HG03520 (cell line): ENCODE measurements around the gene IQGAP3.

Experiments used
- ATAC-seq: cut with Tn5 transposase; IDR thresholded peaks from one replicate; pipeline ENCODE4 v1.9.1; 2021; ENCODE audit warnings: mild to moderate bottlenecking, moderate library complexity; ENCODE audit not compliant: unreplicated experiment

Gene IQGAP3

DNA sequence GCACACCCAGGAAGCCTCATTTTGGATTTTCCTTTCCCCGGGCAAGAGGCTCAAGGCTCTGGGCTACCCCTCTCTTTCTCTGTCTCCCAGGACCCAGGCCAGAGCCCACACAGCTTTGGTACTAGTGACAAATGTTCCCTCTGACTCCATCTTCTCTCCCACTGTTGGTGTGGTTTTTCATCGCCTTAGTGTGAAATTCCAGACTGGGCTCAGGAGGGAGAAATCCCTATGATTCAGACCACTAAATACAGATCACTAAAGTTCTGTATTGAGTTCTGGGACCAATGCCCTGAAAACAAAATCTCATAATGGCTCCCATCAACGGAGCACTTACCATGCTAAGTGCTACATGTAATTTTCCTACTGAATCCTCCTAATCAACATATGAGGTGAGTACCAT, 26.1 kb downstream of the IQGAP3 start:
- ATAC-seq = no peak

DNA sequence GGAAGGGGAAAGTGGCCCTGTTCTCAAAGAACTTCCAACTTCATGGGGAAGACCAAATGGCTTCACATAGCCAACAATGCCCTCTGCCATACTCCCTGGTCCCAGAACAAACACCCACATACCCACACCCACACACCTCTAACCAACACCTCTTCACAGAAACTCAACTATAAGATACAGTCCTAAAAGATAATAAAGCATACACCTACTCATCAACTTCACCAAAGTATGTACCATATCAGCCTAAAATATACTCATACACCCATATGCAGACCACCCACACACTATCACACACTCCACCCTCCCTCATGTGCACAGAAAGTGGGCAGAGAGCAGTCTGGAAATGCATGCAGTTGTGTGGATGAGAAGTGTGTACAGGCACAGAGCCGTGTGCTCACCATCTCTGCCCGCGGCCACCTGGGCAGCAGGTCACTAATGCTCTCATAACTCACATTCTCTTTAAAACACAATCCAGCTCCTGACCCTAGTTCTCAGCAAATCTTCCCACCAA, 27.7 kb downstream of the IQGAP3 start:
- no peak for ATAC-seq

DNA sequence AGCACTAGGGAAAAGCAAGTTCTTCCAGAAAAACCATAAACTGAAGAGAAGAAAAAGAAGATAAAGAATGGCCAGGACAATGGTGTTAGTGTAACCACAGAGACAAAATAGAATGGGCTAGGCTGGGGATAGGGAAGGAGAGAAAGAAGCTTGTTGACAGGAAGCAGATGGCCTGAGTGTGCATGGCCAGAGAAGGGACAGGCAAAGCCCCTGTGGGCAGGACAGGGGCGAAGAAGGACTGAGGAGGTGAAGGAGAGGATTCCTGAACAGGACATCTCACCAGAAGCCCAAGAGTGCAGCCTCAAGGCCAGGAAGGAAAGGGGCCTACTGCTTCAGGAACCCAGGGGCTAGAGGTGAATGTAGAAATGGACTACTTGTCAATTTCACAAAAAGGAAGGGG, 29.3 kb downstream of the IQGAP3 start:
- ATAC-seq = no peak

DNA sequence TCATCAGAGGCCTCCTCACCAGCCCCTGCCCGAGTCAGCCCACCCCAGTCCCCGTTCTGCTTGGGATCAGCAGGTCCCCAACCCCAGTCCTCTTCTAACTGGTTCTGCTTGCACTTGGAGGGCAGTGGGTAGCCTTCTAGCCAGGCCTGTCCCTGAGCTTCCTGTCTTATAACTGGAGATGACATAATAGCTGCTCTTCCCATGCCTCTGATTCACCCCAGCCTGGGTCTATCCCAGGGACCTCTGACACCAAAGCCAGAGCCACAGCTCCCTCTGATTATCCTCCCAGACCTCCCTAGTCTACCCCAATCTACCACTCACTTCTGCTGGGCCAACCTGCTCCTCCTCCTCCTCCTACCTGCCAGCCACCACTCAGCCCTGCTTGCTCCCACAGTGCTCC, 31.4 kb downstream of the IQGAP3 start:
- no peak for ATAC-seq

- no peak for ATAC-seq
Observed at GRCh38 chr1:156539818-156540355, 32.5 kb downstream of the IQGAP3 start.

DNA sequence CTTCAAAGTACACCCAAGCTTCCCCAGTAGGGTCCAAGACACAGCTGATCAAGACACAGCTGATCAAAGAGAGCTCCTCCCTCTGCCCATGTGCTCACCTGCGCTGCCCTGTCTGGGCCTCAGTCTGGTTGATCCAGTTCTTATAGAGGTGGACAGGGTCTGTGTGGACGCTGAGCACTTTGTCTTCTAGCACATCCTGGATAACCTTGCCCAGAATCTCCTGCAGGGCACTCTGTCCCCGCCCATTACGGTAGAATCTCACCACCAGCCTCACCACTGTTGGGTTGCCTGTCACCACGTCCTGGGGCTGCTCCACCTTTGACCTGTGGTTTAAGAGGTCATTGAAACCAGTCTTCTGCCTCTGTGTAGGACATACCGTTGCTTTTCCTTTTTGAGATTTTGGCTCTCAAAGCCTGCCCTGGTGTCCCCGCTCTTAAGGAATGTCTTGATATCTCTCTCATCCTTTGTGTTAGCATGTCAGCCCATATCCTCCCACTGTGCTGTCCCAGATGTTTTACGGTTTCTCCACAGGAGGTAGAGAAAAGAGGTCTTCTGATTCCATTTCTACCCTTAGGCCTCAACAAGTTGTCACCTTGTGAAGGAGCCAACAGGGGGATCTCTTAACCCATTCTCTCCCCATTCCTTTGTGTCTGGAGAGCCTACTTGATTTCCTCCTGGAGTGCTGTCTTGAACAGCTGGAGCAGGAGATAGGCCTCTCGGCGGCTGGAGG, 33.5 kb downstream of the IQGAP3 start:
- ATAC-seq = no peak

DNA sequence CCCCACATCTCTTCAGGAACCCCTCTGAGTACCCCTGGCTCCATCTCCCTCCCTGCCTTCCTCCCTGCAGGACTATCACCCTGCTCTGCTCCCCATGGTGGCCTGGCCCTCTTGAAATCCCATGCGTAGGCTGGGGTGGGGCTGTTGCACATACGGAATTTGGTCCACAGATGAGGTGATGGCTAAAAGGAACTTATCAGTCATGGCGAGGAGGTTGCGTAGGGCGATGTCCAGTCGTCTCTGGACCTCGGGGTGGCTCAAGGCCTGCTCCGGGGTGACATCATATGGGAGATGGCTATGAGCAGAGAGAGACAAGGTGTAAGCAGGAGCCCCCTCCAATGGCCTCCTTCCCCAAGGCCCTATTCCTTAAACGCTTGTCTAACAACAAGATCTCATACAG, 35.3 kb downstream of the IQGAP3 start:
- no peak for ATAC-seq

- no peak for ATAC-seq
Observed at GRCh38 chr1:156534424-156535060, 37.8 kb downstream of the IQGAP3 start.

GRCh38 chr1:156533568-156534220, 38.7 kb downstream of the IQGAP3 start:
- ATAC-seq = no peak

- no peak for ATAC-seq
Observed at GRCh38 chr1:156532374-156532773, 40.0 kb downstream of the IQGAP3 start.

GRCh38 chr1:156530006-156530405, 42.4 kb downstream of the IQGAP3 start:
- no peak for ATAC-seq

GRCh38 chr1:156528875-156529425, 43.4 kb downstream of the IQGAP3 start:
- no peak for ATAC-seq

GRCh38 chr1:156528231-156528630, 44.1 kb downstream of the IQGAP3 start:
- ATAC-seq = no peak

DNA sequence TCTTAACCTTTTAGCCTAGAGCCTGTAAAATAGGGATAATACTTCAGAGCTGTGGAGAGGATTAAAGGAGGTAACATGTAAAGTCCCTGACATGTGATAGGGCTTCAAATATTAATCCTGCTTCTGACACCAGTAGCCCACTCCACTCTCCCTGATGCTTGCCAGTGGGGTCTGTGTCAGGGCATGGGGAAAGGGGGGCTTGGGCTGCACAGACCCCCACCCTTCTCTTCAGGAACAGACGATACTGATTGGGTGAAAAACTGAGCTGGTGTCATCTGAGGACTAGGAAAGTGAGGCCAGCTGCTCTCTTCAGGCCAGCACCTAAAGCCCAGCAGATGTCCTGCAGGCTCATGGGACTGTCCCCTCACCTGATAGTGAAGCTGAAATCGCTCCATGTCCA, 44.8 kb downstream of the IQGAP3 start:
- no peak for ATAC-seq

GRCh38 chr1:156525856-156526489, 46.4 kb downstream of the IQGAP3 start:
- ATAC-seq = no peak

GRCh38 chr1:156525071-156525501, 47.3 kb downstream of the IQGAP3 start:
- no peak for ATAC-seq

- ATAC-seq = no peak
Observed at GRCh38 chr1:156524481-156524869, 47.9 kb downstream of the IQGAP3 start.

DNA sequence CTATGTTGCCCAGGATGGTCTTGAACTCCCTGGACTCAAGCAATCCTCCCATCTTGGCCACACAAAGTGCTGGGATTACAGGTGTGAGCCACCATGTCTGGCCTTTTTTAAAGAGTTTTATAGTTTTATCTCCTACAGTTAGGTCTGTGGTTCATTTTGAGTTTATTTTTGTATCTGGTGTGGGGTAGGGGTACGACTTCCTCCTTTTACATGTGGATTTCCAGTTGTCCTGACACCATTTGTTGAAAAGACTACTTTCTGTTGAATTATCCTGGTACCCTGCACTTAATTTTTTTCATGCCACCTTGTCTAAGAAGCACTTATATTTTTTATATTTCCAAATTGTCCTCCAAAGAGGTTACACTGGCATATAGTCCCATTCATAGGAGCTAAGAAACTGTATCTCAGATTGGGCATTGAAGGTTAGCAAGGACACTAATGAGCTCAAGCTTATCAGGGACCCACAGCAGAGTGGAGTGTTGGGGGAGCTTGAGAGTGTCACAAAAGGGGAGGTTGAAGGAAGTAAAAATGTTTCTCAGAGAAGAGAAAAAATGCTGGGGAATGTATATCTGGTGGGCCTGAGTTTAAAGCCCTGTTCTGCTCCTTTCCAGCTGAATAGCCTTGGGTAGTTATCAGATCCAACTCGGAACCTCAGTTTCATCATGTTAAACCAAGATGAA, 48.4 kb downstream of the IQGAP3 start:
- ATAC-seq = no peak

- no peak for ATAC-seq
Observed at GRCh38 chr1:156522443-156522970, 49.9 kb downstream of the IQGAP3 start.

DNA sequence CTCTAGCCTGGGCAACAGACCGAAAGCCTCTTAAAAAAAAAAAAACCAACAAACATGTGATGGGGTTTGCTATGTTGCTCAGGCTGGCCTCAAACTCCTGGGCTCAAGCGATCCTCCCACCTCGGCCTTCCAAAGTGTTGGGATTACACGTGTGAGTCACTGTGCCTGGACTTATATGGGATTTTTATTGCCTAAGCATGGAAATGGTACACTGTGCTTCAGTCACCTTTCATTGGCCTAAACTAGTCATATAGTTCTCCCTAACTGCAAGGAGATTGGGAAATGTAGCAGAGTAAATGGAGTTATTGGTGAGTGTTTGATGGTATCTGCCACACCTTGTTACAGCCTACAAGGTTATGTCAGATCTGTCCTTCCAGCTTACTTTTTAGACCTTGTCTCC, 54.6 kb downstream of the IQGAP3 start:
- no peak for ATAC-seq
